GM21786 (cell line): ENCODE results near the gene SEMA3F.

Source experiments
- ATAC-seq: cut with Tn5 transposase; IDR thresholded peaks from one replicate; pipeline ENCODE4 v1.9.1; 2021; ENCODE audit not compliant: unreplicated experiment

Gene SEMA3F

GRCh38 chr3:50169232-50169832 lies 14.2 kb downstream of the SEMA3F start:
- no peak for ATAC-seq

GRCh38 chr3:50169858-50170257 lies 14.7 kb downstream of the SEMA3F start:
- ATAC-seq = no peak

GRCh38 chr3:50170689-50171088 lies 15.6 kb downstream of the SEMA3F start:
- ATAC-seq = no peak

- ATAC-seq = no peak
Measured at GRCh38 chr3:50171540-50172301, 16.6 kb downstream of the SEMA3F start.

- ATAC-seq = no peak
Measured at GRCh38 chr3:50172626-50173220, 17.6 kb downstream of the SEMA3F start.

- no peak for ATAC-seq
Measured at GRCh38 chr3:50173685-50174516, 18.8 kb downstream of the SEMA3F start.

GRCh38 chr3:50174517-50174895 lies 19.4 kb downstream of the SEMA3F start:
- no peak for ATAC-seq

GRCh38 chr3:50174947-50175524 lies 19.9 kb downstream of the SEMA3F start:
- ATAC-seq = no peak

- ATAC-seq = no peak
Measured at GRCh38 chr3:50177346-50177745, 22.2 kb downstream of the SEMA3F start.

GRCh38 chr3:50179710-50180109 lies 24.6 kb downstream of the SEMA3F start:
- no peak for ATAC-seq

GRCh38 chr3:50181985-50182384 lies 26.9 kb downstream of the SEMA3F start:
- ATAC-seq = no peak

- no peak for ATAC-seq
Measured at GRCh38 chr3:50182533-50183099, 27.5 kb downstream of the SEMA3F start.

GRCh38 chr3:50183755-50184154 lies 28.6 kb downstream of the SEMA3F start:
- ATAC-seq = no peak

GRCh38 chr3:50184242-50184978 lies 29.3 kb downstream of the SEMA3F start:
- ATAC-seq = no peak

GRCh38 chr3:50185230-50185629 lies 30.1 kb downstream of the SEMA3F start:
- no peak for ATAC-seq

GRCh38 chr3:50186096-50186495 lies 31.0 kb downstream of the SEMA3F start:
- ATAC-seq = no peak

- ATAC-seq = no peak
Measured at GRCh38 chr3:50187750-50188149, 32.6 kb downstream of the SEMA3F start.

- ATAC-seq = no peak
Measured at GRCh38 chr3:50189274-50189673, 34.1 kb downstream of the SEMA3F start.

- no peak for ATAC-seq
Measured at GRCh38 chr3:50189989-50190388, 34.9 kb downstream of the SEMA3F start.
